ENCODE measurements around the gene NMT2. TPM values are rescaled to one million over a fixed set of nuclear protein-coding genes. Genes with fewer than 3 reads are reported as not detected.

NMT2 gene
- polyA plus RNA-seq, 3 donors, result 0.35 to 1.1 (median 0.36) TPM

DNA sequence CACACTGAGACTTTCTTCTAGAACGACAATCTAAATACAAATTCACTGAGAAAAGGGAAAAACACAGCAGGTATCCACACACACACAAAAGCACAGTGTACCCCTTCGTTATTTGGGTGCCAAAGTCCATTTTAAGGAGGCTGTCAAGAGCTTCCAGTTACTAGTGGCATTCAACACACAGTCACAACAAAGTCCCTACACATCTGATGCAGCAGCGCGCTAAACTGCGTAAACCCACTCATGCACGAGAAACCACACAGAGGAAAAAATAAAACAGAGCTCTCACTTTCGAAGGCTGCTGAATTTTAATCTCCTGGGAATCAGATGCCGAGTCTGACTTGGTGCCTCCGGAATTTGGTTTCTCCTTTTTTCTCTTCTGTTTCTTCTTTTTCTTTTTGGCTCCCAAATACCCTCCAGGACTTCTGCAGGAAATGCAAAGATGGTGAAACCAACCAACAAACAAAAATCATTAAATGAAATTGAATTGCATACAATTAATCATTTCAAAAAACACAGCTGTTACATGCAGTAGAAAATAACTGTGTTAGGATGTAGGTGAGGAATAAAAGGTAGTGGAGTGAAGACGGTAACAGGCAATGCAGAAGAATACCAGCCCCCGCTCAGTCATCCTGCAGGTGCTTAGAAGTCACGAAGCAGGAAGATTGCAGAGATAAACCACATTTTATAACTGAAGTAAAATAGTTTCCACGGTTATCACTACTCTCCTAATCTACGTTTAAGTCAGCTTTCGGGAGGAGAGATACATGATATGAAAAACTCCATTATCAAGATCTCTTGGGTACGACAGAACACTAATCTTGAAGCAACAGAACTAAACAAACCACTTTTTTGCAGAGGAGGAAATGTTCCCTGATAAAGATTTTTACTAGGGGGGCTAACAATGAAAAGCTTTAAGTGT, 27.1 kb downstream of the NMT2 start:
- 96% methylated on average over 8 of the region's 16 CpGs for WGBS (ENCODE audit: insufficient coverage)
- Mint-ChIP-seq H3K27ac (no peak overlapping the region), H3K9me3 (no peaks in the 10 kb centered on the region), H3K36me3 (no peaks in the 10 kb centered on the region), H3K27me3 (ENCODE audit: low read depth in 3 of 3) (no peaks in the 10 kb centered on the region), H3K4me3 (no peak overlapping the region), H3K4me1 (peaks cover 2% of the 10 kb centered on the region)
- TF ChIP-seq, protein P1, sequence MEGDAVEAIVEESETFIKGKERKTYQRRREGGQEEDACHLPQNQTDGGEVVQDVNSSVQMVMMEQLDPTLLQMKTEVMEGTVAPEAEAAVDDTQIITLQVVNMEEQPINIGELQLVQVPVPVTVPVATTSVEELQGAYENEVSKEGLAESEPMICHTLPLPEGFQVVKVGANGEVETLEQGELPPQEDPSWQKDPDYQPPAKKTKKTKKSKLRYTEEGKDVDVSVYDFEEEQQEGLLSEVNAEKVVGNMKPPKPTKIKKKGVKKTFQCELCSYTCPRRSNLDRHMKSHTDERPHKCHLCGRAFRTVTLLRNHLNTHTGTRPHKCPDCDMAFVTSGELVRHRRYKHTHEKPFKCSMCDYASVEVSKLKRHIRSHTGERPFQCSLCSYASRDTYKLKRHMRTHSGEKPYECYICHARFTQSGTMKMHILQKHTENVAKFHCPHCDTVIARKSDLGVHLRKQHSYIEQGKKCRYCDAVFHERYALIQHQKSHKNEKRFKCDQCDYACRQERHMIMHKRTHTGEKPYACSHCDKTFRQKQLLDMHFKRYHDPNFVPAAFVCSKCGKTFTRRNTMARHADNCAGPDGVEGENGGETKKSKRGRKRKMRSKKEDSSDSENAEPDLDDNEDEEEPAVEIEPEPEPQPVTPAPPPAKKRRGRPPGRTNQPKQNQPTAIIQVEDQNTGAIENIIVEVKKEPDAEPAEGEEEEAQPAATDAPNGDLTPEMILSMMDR (IDR thresholded peaks at IDR 0.05), result no peak
- no peak overlapping the region for H3K4me2 ChIP-seq (replicated peaks; ENCODE audit: extremely low read depth, low read length, poor library complexity, severe bottlenecking)
- no peaks in the 10 kb centered on the region for H3K9me3 ChIP-seq (replicated peaks in 1 of 2; ENCODE audit: control insufficient read depth in 1 of 2, insufficient read depth in 1 of 2, low read length in 2 of 2)
- H3K79me2 ChIP-seq (ENCODE audit: insufficient read depth, low read length), result no peaks in the 10 kb centered on the region
- no peak overlapping the region for H3K27ac ChIP-seq (ENCODE audit: low read depth in 1 of 2, low read length in 2 of 2)
- no peak overlapping the region for H3K9ac ChIP-seq (ENCODE audit: insufficient read depth, low read length, poor library complexity, severe bottlenecking)
- H4K20me1 ChIP-seq (ENCODE audit: insufficient read depth, low read length), result no peaks in the 10 kb centered on the region
- no peak overlapping the region for H3K4me3 ChIP-seq (replicated peaks in 1 of 3; ENCODE audit: low read depth in 2 of 3, low read length in 3 of 3)
- H2AFZ ChIP-seq (ENCODE audit: insufficient read depth, low read depth, low read length, poor library complexity, severe bottlenecking), result no peak overlapping the region
- no peaks in the 10 kb centered on the region for H3K36me3 ChIP-seq (replicated peaks in 1 of 2; ENCODE audit: control insufficient read depth in 1 of 2, insufficient read depth in 2 of 2, low read length in 2 of 2)
- intact Hi-C loops (cut with micrococcal nuclease), result no loop called here
- no peaks in the 10 kb centered on the region for H3K4me1 ChIP-seq (ENCODE audit: control insufficient read depth in 1 of 2, insufficient read depth in 2 of 2, low read length in 2 of 2)
- H3K27me3 ChIP-seq (ENCODE audit: control insufficient read depth in 2 of 2, insufficient read depth in 2 of 2, low read length in 2 of 2), result no peaks in the 10 kb centered on the region
- no peak for DNase-seq

DNA sequence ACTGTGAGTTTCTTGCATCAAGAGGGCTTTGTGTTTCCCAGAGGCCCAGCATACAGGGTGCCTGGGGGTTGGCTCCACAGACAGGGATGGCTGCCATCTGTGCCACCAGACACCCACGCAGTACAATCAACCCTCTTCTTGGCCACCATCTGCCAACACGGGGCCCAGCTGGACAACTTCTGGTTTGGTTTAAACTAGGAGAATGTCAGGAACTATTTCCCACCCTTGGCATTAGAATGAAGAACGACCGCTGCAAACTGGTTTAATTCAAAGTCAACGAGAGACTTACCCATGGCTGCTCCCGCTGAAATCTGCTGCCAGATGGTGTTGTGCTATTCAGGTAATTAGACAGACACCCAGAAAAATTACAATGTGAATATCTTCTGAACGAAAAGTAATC, 27.8 kb downstream of the NMT2 start:
- no peak overlapping the region for H3K27ac ChIP-seq (ENCODE audit: low read depth in 1 of 2, low read length in 2 of 2)

More for the DNA sequence above, 27.8 kb downstream of the NMT2 start:
- H3K4me1 ChIP-seq (ENCODE audit: control insufficient read depth in 1 of 2, insufficient read depth in 2 of 2, low read length in 2 of 2), result no peaks in the 10 kb centered on the region
- Mint-ChIP-seq H3K27ac (no peak overlapping the region), H3K27me3 (ENCODE audit: low read depth in 3 of 3) (no peaks in the 10 kb centered on the region), H3K36me3 (no peaks in the 10 kb centered on the region), H3K4me3 (no peak overlapping the region), H3K4me1 (peaks cover 2% of the 10 kb centered on the region), H3K9me3 (peaks cover 0 to 1% (median 0%) of the 10 kb centered on the region in 7 donors)
- TF ChIP-seq, protein P1 (IDR thresholded peaks at IDR 0.05), result no peak
- no peak overlapping the region for H3K4me2 ChIP-seq (replicated peaks; ENCODE audit: extremely low read depth, low read length, poor library complexity, severe bottlenecking)
- H3K9ac ChIP-seq (ENCODE audit: insufficient read depth, low read length, poor library complexity, severe bottlenecking), result no peak overlapping the region
- H3K4me3 ChIP-seq (replicated peaks in 1 of 3; ENCODE audit: low read depth in 2 of 3, low read length in 3 of 3), result no peak overlapping the region
- no peak overlapping the region for H2AFZ ChIP-seq (ENCODE audit: insufficient read depth, low read depth, low read length, poor library complexity, severe bottlenecking)
- no peak for DNase-seq
- H3K27me3 ChIP-seq (ENCODE audit: control insufficient read depth in 2 of 2, insufficient read depth in 2 of 2, low read length in 2 of 2), result no peaks in the 10 kb centered on the region
- H3K36me3 ChIP-seq (replicated peaks in 1 of 2; ENCODE audit: control insufficient read depth in 1 of 2, insufficient read depth in 2 of 2, low read length in 2 of 2), result no peaks in the 10 kb centered on the region
- no peaks in the 10 kb centered on the region for H3K9me3 ChIP-seq (replicated peaks in 1 of 2; ENCODE audit: control insufficient read depth in 1 of 2, insufficient read depth in 1 of 2, low read length in 2 of 2)
- intact Hi-C loops (cut with micrococcal nuclease), result no loop called here
- WGBS (ENCODE audit: insufficient coverage), result 100% methylated on average over 3 of the region's 7 CpGs
- H4K20me1 ChIP-seq (ENCODE audit: insufficient read depth, low read length), result no peaks in the 10 kb centered on the region
- H3K79me2 ChIP-seq (ENCODE audit: insufficient read depth, low read length), result no peaks in the 10 kb centered on the region
